Measurements from ENCODE around the gene SIL1. TPM values are rescaled to one million over a fixed set of nuclear protein-coding genes. Genes with fewer than 3 reads are reported as not detected.
"Not testable (repeated sequence)": the region's sequence is repeated elsewhere in the genome, so short reads cannot be mapped to it uniquely, and the experiment has no call there.

The SIL1 gene
- polyA plus RNA-seq, 1 experiment = 90.5 TPM

DNA sequence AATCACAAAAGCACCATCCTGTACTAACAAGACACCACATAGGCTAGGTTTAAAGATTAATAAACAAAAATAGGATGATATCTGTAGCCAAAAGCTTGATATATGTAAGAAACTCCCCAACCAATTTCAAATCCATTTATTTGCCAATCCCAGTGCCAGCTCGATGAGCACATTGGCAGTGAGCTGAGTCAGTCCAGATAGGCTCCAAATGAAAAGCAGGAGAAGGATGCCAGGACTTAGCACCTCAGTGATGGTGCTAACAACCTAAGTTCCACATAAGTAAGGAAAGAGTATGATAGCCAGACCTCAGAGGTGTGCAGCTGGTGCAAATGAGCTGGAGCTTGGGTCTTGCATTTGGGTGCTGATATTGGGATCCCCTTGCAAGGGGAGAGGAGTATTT lies 158.1 kb downstream of the SIL1 start:
- Histone ChIP-seq H3K36me3 (ENCODE audit: control insufficient read depth, insufficient read depth, low read length) (no peaks in the 10 kb centered on the region; the same call in 1 of the 2 replicates), H3K27me3 (ENCODE audit: control insufficient read depth, insufficient read depth, low read length) (no peaks in the 10 kb centered on the region), H3K4me3 (ENCODE audit: low read depth, low read length) (no peak overlapping the region)
- ChIA-PET CTCF (interaction anchor here (0.6 to 1.3 kb wide), 2 partner anchors 19 to 211 kb away, joined by 3 read pairs; no protein-coding TSS in a partner anchor), POLR2A (no interaction called here)
- no peak for DNase-seq (ENCODE audit: low read depth)
- TF ChIP-seq, protein P1, sequence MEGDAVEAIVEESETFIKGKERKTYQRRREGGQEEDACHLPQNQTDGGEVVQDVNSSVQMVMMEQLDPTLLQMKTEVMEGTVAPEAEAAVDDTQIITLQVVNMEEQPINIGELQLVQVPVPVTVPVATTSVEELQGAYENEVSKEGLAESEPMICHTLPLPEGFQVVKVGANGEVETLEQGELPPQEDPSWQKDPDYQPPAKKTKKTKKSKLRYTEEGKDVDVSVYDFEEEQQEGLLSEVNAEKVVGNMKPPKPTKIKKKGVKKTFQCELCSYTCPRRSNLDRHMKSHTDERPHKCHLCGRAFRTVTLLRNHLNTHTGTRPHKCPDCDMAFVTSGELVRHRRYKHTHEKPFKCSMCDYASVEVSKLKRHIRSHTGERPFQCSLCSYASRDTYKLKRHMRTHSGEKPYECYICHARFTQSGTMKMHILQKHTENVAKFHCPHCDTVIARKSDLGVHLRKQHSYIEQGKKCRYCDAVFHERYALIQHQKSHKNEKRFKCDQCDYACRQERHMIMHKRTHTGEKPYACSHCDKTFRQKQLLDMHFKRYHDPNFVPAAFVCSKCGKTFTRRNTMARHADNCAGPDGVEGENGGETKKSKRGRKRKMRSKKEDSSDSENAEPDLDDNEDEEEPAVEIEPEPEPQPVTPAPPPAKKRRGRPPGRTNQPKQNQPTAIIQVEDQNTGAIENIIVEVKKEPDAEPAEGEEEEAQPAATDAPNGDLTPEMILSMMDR (IDR thresholded peaks at IDR 0.05; ENCODE audit: insufficient read depth, low read depth, low read length) = no peak

DNA sequence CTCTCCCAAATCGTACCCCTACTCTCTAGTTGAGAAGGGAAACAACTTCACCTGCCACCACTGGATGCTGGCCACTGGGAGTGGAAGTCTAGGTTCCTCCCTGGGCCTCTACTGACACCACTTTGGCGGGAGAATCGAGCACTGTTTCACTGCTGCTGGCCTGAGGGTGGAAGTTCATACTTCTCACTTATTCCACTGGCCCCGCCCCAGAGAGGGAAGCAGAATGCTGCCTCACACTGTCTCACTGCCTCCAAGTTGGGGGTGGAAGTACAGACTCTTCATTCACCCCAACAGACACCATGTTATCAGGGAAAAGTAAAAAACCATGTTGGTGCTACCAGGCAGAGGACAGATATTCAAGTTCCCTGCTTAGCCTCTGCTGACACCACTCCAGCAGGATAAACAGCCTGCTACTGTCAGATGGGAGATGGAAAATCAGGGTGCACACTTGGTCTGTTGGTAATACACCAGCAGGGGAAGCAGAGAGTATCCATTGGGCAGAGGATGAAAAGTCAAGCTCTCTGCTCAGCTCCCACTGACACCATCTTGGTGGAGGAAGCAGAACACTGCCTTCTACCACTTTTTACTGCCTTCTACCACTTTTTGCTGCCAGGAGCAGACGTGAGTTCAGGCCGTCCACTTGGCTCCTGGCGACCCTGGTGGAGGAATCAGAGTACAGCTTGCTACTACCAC lies 159.4 kb downstream of the SIL1 start:
- no peaks in the 10 kb centered on the region; the same call in 1 of the 2 replicates for H3K36me3 ChIP-seq (ENCODE audit: control insufficient read depth, insufficient read depth, low read length)
- H3K4me3 ChIP-seq (ENCODE audit: low read depth, low read length) = no peak overlapping the region
- no peaks in the 10 kb centered on the region for H3K27me3 ChIP-seq (ENCODE audit: control insufficient read depth, insufficient read depth, low read length)
- no peak for DNase-seq (ENCODE audit: low read depth)
- ChIA-PET POLR2A (no interaction called here), CTCF (interaction anchor here (1.3 kb wide), 1 partner anchor 17 kb away, joined by 3 read pairs; no protein-coding TSS in a partner anchor)
- TF ChIP-seq, protein P1 (IDR thresholded peaks at IDR 0.05; ENCODE audit: insufficient read depth, low read depth, low read length) = no peak

DNA sequence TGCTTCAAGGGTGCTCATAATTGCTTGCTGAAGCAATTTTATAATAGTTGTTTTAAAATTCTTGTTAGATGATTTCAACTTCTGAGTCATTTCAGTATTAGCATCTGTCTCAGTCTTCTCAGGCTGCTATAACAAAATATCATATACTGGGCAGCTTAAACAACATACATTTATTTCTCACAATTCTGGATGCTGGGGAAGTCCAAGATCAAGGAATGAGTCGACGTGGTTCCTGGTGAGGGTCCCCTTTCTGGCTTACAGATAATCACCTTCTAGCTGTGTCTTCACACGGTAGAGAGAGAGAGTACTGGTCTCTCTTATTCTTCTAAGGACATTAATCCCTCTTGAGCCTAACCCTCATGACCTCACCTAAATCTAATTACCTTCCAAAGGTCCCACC lies 160.4 kb downstream of the SIL1 start:
- DNase-seq (ENCODE audit: low read depth) = no peak

DNA sequence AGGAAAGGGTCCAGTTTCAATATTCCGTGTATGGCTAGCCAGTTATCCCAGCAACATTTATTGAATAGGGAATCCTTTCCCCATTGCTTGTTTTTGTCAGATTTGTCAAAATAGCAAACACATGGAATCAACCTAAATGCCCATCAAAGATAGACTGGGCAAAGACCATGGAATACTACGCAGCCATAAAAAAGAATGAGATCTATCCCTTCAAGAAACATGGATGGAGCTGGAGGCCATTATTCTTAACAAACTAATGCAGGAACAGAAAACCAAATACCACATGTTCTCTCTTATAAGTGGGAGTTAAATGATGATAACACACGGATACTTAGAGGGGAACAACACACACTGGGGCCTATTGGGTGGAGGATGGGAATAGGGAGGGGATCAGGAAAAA lies 161.8 kb downstream of the SIL1 start:
- H3K4me3 ChIP-seq (ENCODE audit: low read depth, low read length); H3K27me3 ChIP-seq (ENCODE audit: control insufficient read depth, insufficient read depth, low read length); CTCF ChIA-PET; POLR2A ChIA-PET; DNase-seq (ENCODE audit: low read depth); H3K36me3 ChIP-seq (ENCODE audit: control insufficient read depth, insufficient read depth, low read length): not testable (repeated sequence)

More for the DNA sequence above, 160.4 kb downstream of the SIL1 start:
- Histone ChIP-seq H3K4me3 (ENCODE audit: low read depth, low read length) (no peak overlapping the region), H3K36me3 (ENCODE audit: control insufficient read depth, insufficient read depth, low read length) (no peaks in the 10 kb centered on the region; the same call in 1 of the 2 replicates), H3K27me3 (ENCODE audit: control insufficient read depth, insufficient read depth, low read length) (no peaks in the 10 kb centered on the region)
- POLR2A ChIA-PET = no interaction called here
- CTCF ChIA-PET = interaction anchor here (0.6 kb wide), 1 partner anchor 166 kb away, joined by 4 read pairs; no protein-coding TSS in a partner anchor
- TF ChIP-seq, protein P1 (IDR thresholded peaks at IDR 0.05; ENCODE audit: insufficient read depth, low read depth, low read length) = no peak

DNA sequence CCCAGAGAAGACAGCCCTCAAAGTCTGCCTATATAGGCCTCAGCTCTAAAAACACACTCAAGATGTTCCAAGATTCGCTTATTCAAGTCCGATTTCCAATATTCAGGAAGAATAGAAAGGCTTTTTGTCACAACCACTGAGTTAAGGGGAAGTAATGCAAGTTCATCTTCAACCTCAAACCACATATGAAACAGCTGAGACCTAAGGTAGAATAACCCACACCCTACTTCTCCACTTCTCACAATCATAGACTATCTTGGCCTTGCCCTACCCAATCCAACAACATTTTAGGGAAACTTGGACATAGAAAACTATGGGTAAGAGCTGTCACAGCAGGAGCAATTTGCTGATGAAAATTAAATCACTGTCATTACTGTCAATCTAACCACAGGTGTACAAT lies 171.0 kb downstream of the SIL1 start:
- TF ChIP-seq, protein P1 (IDR thresholded peaks at IDR 0.05; ENCODE audit: insufficient read depth, low read depth, low read length) = no peak
- ChIA-PET POLR2A (interaction anchor here (0.8 kb wide), 1 partner anchor 37 kb away, joined by 3 read pairs; no protein-coding TSS in a partner anchor), CTCF (no interaction called here)
- no peak for DNase-seq (ENCODE audit: low read depth)
- no peaks in the 10 kb centered on the region for H3K36me3 ChIP-seq (ENCODE audit: control insufficient read depth, insufficient read depth, low read length)
- H3K4me3 ChIP-seq (ENCODE audit: low read depth, low read length) = no peak overlapping the region
- no peaks in the 10 kb centered on the region for H3K27me3 ChIP-seq (ENCODE audit: control insufficient read depth, insufficient read depth, low read length)

All from BJ (cell line).